Tibial artery (tissue), 4 donors: ENCODE data around the gene MRPL20.
"Not testable (repeated sequence)": the region's sequence is repeated elsewhere in the genome, so short reads cannot be mapped to it uniquely, and the experiment has no call there.

Experiments
- DNase-seq, 2 donors: peaks; one replicate each; pipeline ENCODE4 v3.0.0-alpha.2; 2019
- H3K27ac ChIP-seq, 2 donors: fragments of 200-600 bp; sonication (generic) in 1 of 2; 1 replicate in 1 of 2; 2 replicates in 1 of 2; pipeline ENCODE4 v1.5.1; 2018 to 2019; ENCODE audit warnings: mild to moderate bottlenecking in 1 of 2
- H3K27me3 ChIP-seq, 2 donors: fragments of 200-600 bp; sonication (generic) in 1 of 2; one replicate each; pipeline versions ENCODE4 v1.5.1 to v1.6.0; 2016 to 2019
- H3K36me3 ChIP-seq, 3 donors: fragments of 200-600 bp; sonication (generic) in 2 of 3; one replicate each; pipeline ENCODE4 v1.5.1; 2016 to 2019; ENCODE audit warnings: mild to moderate bottlenecking in 2 of 3
- H3K4me1 ChIP-seq, 4 donors: fragments of 200-600 bp; sonication (generic) in 2 of 4; 1 replicate in 3 of 4; 2 replicates in 1 of 4; pipeline ENCODE4 v1.5.1; 2016 to 2019
- H3K4me3 ChIP-seq, 2 donors: fragments of 200-600 bp; sonication (generic) in 1 of 2; 1 replicate in 1 of 2; 2 replicates in 1 of 2; pipeline ENCODE4 v1.5.1; 2018 to 2019; ENCODE audit warnings: mild to moderate bottlenecking in 2 of 2
- H3K9me3 ChIP-seq, 3 donors: fragments of 200-600 bp; sonication (generic) in 1 of 3; one replicate each; pipeline ENCODE4 v1.5.1; 2016 to 2019
- intact Hi-C: fragments of 100-400 bp; cut with DNase I; formaldehyde crosslinking; loops from one replicate; pipeline ENCODE4 v1.15.0; 2023; ENCODE audit warnings: low total_unique reads
- TF ChIP-seq, protein P1 (sequence below), 2 experiments: fragments of 200-600 bp in 1 of 2; fragments of 450-650 bp in 1 of 2; IDR thresholded peaks; one replicate each; pipeline ENCODE4 v1.5.1; 2017 to 2019; ENCODE audit warnings: antibody characterized with exemption in 2 of 2, mild to moderate bottlenecking in 1 of 2, moderate library complexity in 1 of 2

MRPL20 gene

DNA sequence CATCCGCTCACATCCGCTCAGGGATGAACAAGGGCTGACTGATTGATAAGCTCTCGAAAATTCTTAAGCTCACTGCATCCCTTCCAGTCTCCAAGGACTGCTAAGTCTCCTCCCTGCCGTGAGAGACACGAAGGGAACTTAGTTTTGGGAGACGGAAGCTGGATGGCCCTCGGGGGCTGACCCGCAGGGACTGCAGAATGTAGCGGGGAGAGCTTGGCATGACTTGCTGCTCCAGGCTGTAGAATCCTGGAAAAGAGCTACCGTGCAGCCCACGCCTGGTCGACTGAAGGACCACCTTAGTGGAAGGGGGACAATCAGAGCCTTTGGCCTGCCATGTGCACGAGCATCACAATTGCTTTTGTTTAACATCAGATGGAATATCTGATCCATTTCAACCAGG is 8.7 kb upstream of the MRPL20 start:
- H3K27ac ChIP-seq = no peak overlapping the region
- TF ChIP-seq, protein P1, sequence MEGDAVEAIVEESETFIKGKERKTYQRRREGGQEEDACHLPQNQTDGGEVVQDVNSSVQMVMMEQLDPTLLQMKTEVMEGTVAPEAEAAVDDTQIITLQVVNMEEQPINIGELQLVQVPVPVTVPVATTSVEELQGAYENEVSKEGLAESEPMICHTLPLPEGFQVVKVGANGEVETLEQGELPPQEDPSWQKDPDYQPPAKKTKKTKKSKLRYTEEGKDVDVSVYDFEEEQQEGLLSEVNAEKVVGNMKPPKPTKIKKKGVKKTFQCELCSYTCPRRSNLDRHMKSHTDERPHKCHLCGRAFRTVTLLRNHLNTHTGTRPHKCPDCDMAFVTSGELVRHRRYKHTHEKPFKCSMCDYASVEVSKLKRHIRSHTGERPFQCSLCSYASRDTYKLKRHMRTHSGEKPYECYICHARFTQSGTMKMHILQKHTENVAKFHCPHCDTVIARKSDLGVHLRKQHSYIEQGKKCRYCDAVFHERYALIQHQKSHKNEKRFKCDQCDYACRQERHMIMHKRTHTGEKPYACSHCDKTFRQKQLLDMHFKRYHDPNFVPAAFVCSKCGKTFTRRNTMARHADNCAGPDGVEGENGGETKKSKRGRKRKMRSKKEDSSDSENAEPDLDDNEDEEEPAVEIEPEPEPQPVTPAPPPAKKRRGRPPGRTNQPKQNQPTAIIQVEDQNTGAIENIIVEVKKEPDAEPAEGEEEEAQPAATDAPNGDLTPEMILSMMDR (IDR thresholded peaks at IDR 0.05) = no peak
- H3K4me3 ChIP-seq = no peak overlapping the region
- no peak for DNase-seq
- H3K27me3 ChIP-seq = peaks cover 0 to 16% of the 10 kb centered on the region in 2 donors
- intact Hi-C loops = no loop called here
- H3K4me1 ChIP-seq = peaks cover 0 to 16% (median 5%) of the 10 kb centered on the region in 4 donors
- H3K36me3 ChIP-seq = no peaks in the 10 kb centered on the region
- H3K9me3 ChIP-seq = no peaks in the 10 kb centered on the region

DNA sequence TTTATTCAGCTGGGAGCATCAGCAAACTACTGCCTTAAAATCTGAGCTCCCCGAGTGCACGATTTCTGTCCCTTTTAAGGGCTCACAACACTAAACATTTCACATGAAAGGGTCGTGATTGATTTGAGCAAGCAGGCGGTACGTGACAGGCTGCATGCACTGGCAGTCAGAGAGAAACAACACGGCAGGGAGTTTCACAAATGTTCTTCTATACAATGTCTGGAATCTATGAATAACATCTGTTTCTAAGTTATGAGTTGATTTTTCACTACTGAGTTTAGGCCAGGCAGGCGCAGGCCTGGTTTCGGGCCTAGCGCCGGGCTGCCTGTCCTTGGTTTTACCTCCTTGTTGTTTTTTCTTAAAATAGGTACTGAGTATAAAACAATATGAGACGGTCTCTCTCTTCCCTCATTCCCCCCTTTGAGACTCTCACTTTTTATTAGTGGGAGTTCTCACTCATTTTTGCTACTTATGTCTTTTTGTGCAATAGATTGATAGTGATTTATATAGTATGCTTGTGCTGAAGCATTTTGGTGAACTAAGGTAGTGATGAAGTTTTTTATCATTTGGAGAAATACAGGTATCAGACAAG is 5.3 kb upstream of the MRPL20 start:
- H3K9me3 ChIP-seq, DNase-seq, H3K27ac ChIP-seq, H3K27me3 ChIP-seq, H3K36me3 ChIP-seq, H3K4me3 ChIP-seq, intact Hi-C loops: not testable (repeated sequence)
- H3K4me1 ChIP-seq = peaks cover 0 to 17% (median 15%) of the 10 kb centered on the region in 4 donors

DNA sequence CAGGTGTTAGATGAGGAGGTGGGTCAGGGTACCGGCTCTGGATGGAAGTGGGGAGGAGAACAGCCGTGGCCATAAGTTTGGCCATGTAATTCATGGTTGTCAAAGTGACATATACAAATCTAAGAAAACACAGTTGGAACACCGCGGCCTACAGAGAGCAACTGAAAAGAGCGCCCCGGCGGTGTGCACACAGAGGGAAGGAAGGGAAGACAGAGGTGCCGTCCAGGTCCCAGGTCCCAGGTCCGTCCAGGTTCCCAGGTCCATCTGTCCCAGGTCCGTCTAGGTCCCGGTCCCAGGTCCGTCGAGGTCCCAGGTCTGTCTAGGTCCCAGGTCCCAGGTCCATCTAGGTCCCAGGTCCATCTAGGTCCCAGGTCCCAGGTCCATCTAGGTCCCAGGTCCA is 4.5 kb upstream of the MRPL20 start:
- no peak for DNase-seq
- H3K27ac ChIP-seq = no peak overlapping the region
- no peaks in the 10 kb centered on the region for H3K9me3 ChIP-seq
- TF ChIP-seq, protein P1 (IDR thresholded peaks at IDR 0.05) = no peak
- H3K36me3 ChIP-seq = no peaks in the 10 kb centered on the region
- no peak overlapping the region for H3K4me3 ChIP-seq
- peaks cover 0 to 19% (median 15%) of the 10 kb centered on the region in 4 donors for H3K4me1 ChIP-seq
- no peaks in the 10 kb centered on the region for H3K27me3 ChIP-seq
- intact Hi-C loops = no loop called here

DNA sequence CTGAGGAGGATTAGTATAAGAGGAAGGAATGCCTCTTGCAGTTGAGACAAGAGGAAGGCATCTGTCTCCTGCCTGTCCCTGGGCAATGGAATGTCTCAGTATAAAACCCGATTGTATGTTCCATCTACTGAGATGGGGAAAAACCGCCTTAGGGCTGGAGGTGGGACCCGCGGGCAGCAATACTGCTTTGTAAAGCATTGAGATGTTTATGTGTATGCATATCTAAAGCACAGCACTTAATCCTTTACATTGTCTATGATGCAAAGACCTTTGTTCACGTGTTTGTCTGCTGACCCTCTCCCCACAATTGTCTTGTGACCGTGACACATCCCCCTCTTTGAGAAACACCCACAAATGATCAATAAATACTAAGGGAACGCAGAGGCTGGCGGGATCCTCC is 3.1 kb upstream of the MRPL20 start:
- H3K27ac ChIP-seq, H3K4me3 ChIP-seq, H3K27me3 ChIP-seq, H3K36me3 ChIP-seq, H3K9me3 ChIP-seq, intact Hi-C loops, DNase-seq: not testable (repeated sequence)
- H3K4me1 ChIP-seq = peaks cover 0 to 33% (median 28%) of the 10 kb centered on the region in 4 donors

DNA sequence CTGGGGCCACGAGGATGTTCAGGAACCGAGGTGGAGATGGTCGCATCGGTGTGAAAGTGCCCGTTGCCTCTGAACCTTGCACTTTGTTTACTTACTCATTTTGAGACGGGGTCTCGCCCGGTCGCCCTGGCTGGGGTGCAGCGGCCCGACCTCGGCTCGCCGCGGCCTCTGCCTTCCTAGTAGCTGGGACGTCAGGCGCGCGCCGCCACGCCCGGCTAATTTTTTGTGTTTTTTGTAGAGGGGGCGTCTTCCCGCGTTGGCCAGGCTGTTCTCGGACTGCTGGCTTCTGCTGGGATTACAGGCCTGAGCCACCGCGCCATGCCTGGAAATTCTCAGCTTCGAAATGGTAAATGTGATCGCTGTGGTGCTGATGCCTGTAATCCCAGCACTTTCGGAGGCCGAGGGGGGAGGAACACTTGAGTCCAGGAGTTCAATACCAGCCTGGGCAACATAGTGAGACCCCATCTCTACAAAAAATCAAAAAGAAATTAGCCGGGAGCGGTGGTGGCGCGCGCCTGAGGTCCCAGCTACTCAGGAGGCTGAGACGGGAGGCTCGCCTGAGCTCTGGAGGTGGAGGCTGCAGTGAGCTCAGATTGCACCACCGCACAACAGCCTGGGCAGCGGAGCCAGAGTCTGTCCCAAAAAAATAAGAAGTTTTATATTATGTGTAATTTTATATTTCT is 684 bp upstream of the MRPL20 start:
- H3K4me3 ChIP-seq = peak overlapping the region; percentile 84 to 98
- H3K9me3 ChIP-seq = no peaks in the 10 kb centered on the region
- H3K36me3 ChIP-seq = peaks cover 23 to 30% (median 28%) of the 10 kb centered on the region in 3 donors
- DNase-seq = peak in 1 of 2 donors; percentile 63
- H3K4me1 ChIP-seq = peaks cover 0 to 39% (median 29%) of the 10 kb centered on the region in 4 donors
- TF ChIP-seq, protein P1 (IDR thresholded peaks at IDR 0.05) = no peak
- H3K27ac ChIP-seq = peak overlapping the region; percentile 81 to 91
- H3K27me3 ChIP-seq = no peaks in the 10 kb centered on the region
- intact Hi-C loops = no loop called here

DNA sequence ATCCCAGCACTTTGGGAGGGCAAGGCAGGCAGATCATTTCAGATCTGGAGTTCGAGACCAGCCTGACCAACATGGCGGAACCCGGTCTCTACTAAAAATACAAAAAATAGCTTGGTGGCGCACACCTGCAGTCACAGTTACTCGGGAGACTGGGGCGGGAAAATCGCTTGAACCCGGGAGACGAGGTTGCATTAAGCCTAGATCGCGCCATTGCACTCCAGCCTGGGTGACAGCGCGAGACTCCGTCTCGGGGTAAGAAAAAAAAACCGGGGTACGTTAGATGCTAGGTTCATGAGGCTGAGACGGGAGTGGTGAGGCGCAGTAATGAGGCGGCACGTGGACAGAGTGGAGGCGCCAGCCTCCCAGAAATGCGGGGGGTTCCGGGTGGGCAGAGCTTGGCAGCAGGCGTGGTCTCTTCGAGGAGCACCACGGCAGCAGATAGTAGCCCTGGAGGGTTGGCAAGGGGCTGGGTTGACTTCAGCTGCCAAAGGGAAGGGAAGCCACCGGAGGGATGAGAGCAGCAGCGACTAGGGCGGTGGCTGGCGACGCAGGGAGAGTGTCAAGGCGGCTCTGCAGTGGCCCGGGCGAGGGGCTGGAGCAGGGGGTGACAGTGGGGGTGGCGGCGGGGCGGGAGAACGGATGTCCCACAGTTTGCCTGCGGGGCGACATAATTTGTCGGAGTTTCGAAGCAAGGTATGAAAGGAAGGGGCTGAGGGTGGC is 832 bp downstream of the MRPL20 start:
- no peaks in the 10 kb centered on the region for H3K27me3 ChIP-seq
- TF ChIP-seq, protein P1 (IDR thresholded peaks at IDR 0.05) = no peak
- intact Hi-C loops = no loop called here
- peak overlapping the region; percentile 84 to 98 for H3K4me3 ChIP-seq
- H3K36me3 ChIP-seq = peaks cover 38 to 45% (median 42%) of the 10 kb centered on the region in 3 donors
- DNase-seq = peak in 1 of 2 donors; percentile 63
- H3K4me1 ChIP-seq = peaks cover 0 to 39% (median 29%) of the 10 kb centered on the region in 4 donors
- H3K27ac ChIP-seq = peak overlapping the region; percentile 81 to 91
- H3K9me3 ChIP-seq = no peaks in the 10 kb centered on the region
